Testis (tissue), 3 donors: ENCODE results near the gene DYNC1I1. TPM values are rescaled to one million over a fixed set of nuclear protein-coding genes. Genes with fewer than 3 reads are reported as not detected.

Experiments used
- DNase-seq: peaks from one replicate; pipeline ENCODE4 v3.0.0-alpha.2; 2019
- H3K27ac ChIP-seq, 2 donors: fragments of 200-600 bp; sonication (generic); one replicate each; pipeline ENCODE4 v1.5.1; 2019
- H3K27me3 ChIP-seq: fragments of 200-600 bp; sonication (generic); one replicate; pipeline ENCODE4 v1.5.1; 2019
- H3K36me3 ChIP-seq: fragments of 200-600 bp; sonication (generic); one replicate; pipeline ENCODE4 v1.5.1; 2017; ENCODE audit warnings: low read depth; ENCODE audit errors: missing control alignments
- H3K4me1 ChIP-seq: fragments of 200-600 bp; sonication (generic); one replicate; pipeline ENCODE4 v1.5.1; 2019
- H3K4me3 ChIP-seq, 2 donors: fragments of 200-600 bp; sonication (generic); one replicate each; pipeline ENCODE4 v1.5.1; 2017 to 2019
- H3K9me3 ChIP-seq: fragments of 200-600 bp; sonication (generic); one replicate; pipeline ENCODE4 v1.5.1; 2017
- CTCF ChIP-seq, 3 experiments: fragments of 450-650 bp in 2 of 3; fragments of 200-600 bp in 1 of 3; sonication (generic) in 1 of 3; IDR thresholded peaks; one replicate each; pipeline ENCODE4 v1.5.1; 2016 to 2019; ENCODE audit warnings: antibody characterized with exemption in 3 of 3, mild to moderate bottlenecking in 2 of 3, moderate library complexity in 1 of 3
- POLR2A ChIP-seq: fragments of 450-650 bp; IDR thresholded peaks from one replicate; pipeline ENCODE4 v1.6.1; 2017; ENCODE audit warnings: antibody characterized with exemption, mild to moderate bottlenecking, moderate library complexity
- WGBS, 2 donors: methylation state at CpG; one replicate each; pipeline ENCODE4 v1.1.5; 2018; 5-methylcytosine and 5-hydroxymethylcytosine counted together
- intact Hi-C: fragments of 100-400 bp; cut with DNase I; formaldehyde crosslinking; loops from one replicate; pipeline ENCODE4 v1.15.1; 2023; ENCODE audit warnings: low total_unique reads
- polyA plus RNA-seq: library from polyadenylated mRNA; stranded (reverse); fragments of 350-450 nt; fragmentation: Illumina TruSeq; extraction: RNeasy Lipid Tissue Mini Kit (QIAGEN cat#74804); gene quantifications from one replicate; pipeline ENCODE4 v1.2.3, GENCODE V29; 2014; ENCODE audit warnings: low read depth, low replicate concordance; ENCODE audit not compliant: insufficient read depth
- total RNA-seq, 2 donors: library from RNA; depleted of rRNA; stranded (reverse); fragments of >200 nt; gene quantifications; one replicate each; pipeline ENCODE4 v1.2.3, GENCODE V29; 2016

DYNC1I1 gene
- total and polyA plus RNA-seq, 3 donors from 2014 or later: 3.7 to 7.1 (median 5.0) TPM

DNA sequence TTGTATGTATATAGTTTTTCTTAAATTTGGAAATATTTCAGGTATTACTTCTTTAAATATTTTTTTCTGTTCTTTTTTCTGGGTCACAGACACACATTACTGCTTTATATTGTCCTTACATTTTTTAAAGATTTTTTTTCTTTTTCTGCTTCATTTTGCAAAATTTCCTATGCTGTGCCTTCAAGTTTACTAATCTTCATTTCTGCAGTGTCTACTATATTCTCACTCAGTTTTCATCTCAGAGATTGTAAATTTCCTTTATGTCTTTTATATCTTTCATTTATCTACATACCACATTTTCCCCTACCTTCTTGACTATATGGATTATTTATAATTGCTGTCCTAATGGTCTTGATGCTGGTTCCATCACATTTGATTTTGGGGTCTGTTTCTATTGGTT lies 339.1 kb downstream of the DYNC1I1 start:
- no peak overlapping the region for H3K27ac ChIP-seq
- TF ChIP-seq POLR2A (no peak), CTCF (IDR thresholded peaks at IDR 0.05) (no peak)
- intact Hi-C loops: no loop called here
- no peak for DNase-seq
- H3K4me1 ChIP-seq: no peaks in the 10 kb centered on the region
- no peaks in the 10 kb centered on the region for H3K9me3 ChIP-seq
- H3K4me3 ChIP-seq: no peak overlapping the region
- H3K36me3 ChIP-seq: no peaks in the 10 kb centered on the region
- H3K27me3 ChIP-seq: no peaks in the 10 kb centered on the region

- no peak overlapping the region for H3K27ac ChIP-seq
- DNase-seq: no peak
- intact Hi-C loops: no loop called here
- TF ChIP-seq POLR2A (no peak), CTCF (IDR thresholded peaks at IDR 0.05) (no peak)
- no peaks in the 10 kb centered on the region for H3K36me3 ChIP-seq
- no peaks in the 10 kb centered on the region for H3K9me3 ChIP-seq
- H3K4me3 ChIP-seq: no peak overlapping the region
- WGBS, 2 donors: 90 to 95% methylated on average over 7 of the region's 7 CpGs
- H3K4me1 ChIP-seq: no peaks in the 10 kb centered on the region
- no peaks in the 10 kb centered on the region for H3K27me3 ChIP-seq
Measured at GRCh38 chr7:96114190-96114589, 341.8 kb downstream of the DYNC1I1 start.

DNA sequence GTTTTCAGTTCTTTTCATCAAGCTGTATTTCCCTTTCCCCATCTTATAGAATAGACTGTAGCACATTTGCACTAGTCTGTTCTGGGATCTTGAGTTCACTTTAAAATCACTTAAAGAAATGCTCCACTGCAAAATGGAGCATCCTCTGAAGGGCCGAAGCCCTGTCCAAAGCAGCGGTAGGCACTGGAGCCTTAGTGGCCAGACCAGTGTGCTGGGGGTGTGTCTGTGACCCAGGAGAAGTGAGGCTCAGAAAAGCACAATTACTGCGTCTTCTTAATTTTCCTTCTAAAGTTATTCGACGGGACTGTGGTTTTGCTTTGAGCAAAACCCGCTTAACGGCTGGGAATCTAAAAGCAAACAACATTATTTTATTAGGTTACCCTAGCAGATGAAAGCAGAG lies 343.8 kb downstream of the DYNC1I1 start:
- no peak for TF ChIP-seq POLR2A
- DNase-seq: no peak
- no peaks in the 10 kb centered on the region for H3K4me1 ChIP-seq
- H3K27ac ChIP-seq: no peak overlapping the region
- H3K4me3 ChIP-seq: no peak overlapping the region
- no peaks in the 10 kb centered on the region for H3K36me3 ChIP-seq
- 84 to 86% methylated on average over 7 of the region's 7 CpGs for WGBS, 2 donors
- H3K9me3 ChIP-seq: no peaks in the 10 kb centered on the region
- intact Hi-C loops: no loop called here
- no peaks in the 10 kb centered on the region for H3K27me3 ChIP-seq

GRCh38 chr7:96118449-96119001 lies 346.2 kb downstream of the DYNC1I1 start:
- no peak for DNase-seq
- intact Hi-C loops: no loop called here

GRCh38 chr7:96120445-96121225 lies 348.3 kb downstream of the DYNC1I1 start:
- WGBS, 2 donors: 78 to 84% methylated on average over 2 of the region's 2 CpGs
- Histone ChIP-seq H3K4me1 (no peaks in the 10 kb centered on the region), H3K4me3 (no peak overlapping the region), H3K36me3 (no peaks in the 10 kb centered on the region), H3K27me3 (no peaks in the 10 kb centered on the region), H3K9me3 (no peaks in the 10 kb centered on the region), H3K27ac (no peak overlapping the region)
- no peak for DNase-seq
- TF ChIP-seq POLR2A: no peak
- no peak for TF ChIP-seq CTCF (IDR thresholded peaks at IDR 0.05)
- intact Hi-C loops: no loop called here

More at GRCh38 chr7:96118449-96119001, 346.2 kb downstream of the DYNC1I1 start:
- Histone ChIP-seq H3K27ac (no peak overlapping the region), H3K4me3 (no peak overlapping the region), H3K36me3 (no peaks in the 10 kb centered on the region), H3K27me3 (no peaks in the 10 kb centered on the region), H3K4me1 (no peaks in the 10 kb centered on the region), H3K9me3 (no peaks in the 10 kb centered on the region)
- WGBS, 2 donors: 69 to 77% methylated on average over 13 of the region's 13 CpGs
- no peak for TF ChIP-seq POLR2A
- TF ChIP-seq CTCF (IDR thresholded peaks at IDR 0.05): no peak
